HG03575 (cell line): ENCODE data around the gene KLHL21.

Experiments used
- ATAC-seq: cut with Tn5 transposase; IDR thresholded peaks from one replicate; pipeline ENCODE4 v1.9.1; 2021; ENCODE audit not compliant: unreplicated experiment, insufficient number of reproducible peaks, low FRiP score; ENCODE audit errors: extremely low read depth

Gene KLHL21

DNA sequence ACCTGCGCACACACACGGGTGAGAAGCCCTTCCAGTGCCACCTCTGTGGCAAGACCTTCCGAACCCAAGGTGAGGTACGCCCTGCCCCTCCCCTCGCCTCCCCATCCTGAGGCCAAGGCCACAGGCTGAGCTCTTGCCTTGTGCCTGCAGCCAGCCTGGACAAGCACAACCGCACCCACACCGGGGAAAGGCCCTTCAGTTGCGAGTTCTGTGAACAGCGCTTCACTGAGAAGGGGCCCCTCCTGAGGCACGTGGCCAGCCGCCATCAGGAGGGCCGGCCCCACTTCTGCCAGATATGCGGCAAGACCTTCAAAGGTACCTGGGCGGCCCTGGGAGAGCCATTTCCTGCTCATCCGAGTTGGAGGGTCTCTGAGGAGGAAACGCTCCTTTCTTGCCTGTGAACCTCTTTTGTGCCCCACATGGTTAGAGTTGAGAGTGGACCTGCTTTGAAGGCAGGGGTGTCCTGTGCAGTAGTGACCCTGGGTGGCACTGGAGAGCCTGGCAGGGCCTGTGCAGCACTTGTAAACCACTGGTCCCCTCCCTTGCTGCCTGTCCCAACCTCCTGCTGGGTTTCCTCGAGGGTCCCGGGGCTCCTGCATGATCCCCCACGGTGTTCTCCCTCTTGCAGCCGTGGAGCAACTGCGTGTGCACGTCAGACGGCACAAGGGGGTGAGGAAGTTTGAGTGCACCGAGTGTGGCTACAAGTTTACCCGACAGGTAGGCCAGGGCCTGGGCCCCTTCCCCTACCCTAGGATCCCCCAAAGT, 14.4 kb downstream of the KLHL21 start:
- no peak for ATAC-seq

DNA sequence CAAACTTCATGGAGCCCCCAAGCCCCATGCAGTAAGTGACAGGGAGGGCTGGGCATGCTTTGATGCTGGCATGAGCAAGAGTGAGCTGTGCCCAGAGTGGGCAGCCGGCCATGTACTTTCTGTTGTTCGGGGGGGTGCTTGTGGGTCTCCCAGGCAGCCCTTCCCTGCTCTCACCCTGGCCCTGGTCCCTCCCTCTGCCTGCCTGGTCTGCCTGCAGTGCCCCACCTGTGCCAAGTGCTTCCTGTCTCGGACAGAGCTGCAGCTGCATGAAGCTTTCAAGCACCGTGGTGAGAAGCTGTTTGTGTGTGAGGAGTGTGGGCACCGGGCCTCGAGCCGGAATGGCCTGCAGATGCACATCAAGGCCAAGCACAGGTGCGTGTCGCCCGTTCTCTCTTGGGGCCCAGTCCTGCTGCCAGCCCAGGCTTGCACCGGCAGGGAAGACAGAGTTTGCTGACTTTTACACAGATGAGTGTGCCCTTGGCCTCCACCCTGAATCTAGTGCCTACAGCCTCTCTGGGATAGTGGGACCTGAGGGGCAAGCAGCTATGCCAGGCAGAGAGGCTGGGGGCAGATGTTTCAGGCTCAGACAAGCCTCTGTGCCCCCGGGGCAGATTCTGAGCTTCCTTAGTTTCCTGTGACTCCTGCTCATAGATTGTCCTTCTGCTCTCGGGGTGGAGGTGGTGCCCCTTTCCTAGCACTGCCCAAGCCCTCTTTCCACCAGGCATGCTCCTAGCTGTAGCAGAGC, 15.2 kb downstream of the KLHL21 start:
- no peak for ATAC-seq

DNA sequence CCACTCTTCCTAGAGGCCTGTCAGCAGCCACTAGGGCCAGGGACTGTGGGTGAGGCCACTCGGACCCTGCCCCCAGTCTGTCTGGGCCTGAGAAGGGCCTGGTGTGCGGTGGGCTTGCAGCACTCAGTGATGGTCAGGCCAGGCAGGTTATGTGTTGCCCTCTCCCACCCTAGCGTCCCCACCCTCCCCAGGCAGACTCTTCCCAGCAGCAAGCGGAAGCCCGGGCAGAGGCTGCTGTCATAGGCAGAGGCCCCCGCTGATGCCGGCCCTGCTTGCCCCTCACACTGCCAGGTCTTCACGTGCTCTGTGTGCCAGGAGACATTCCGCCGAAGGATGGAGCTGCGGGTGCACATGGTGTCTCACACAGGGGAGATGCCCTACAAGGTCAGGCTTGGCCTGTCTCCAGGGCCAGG, 16.3 kb downstream of the KLHL21 start:
- ATAC-seq, result no peak

DNA sequence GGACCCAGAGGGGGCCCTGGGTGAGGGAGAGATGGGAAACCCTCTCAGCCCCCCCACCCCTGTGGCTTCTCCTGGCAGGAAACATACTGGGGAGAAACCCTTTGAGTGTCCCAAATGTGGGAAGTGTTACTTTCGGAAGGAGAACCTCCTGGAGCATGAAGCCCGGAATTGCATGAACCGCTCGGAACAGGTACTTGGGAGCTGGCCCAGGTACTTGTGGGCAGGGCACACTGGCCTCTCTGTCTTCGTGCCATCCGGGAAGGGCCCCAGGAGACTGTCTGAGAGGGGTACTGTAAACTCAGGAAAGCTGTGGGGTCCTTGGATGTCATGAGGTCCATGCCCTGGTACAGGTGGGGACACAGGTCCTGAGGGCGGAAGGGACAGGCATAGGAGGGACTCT, 16.8 kb downstream of the KLHL21 start:
- ATAC-seq, result no peak

DNA sequence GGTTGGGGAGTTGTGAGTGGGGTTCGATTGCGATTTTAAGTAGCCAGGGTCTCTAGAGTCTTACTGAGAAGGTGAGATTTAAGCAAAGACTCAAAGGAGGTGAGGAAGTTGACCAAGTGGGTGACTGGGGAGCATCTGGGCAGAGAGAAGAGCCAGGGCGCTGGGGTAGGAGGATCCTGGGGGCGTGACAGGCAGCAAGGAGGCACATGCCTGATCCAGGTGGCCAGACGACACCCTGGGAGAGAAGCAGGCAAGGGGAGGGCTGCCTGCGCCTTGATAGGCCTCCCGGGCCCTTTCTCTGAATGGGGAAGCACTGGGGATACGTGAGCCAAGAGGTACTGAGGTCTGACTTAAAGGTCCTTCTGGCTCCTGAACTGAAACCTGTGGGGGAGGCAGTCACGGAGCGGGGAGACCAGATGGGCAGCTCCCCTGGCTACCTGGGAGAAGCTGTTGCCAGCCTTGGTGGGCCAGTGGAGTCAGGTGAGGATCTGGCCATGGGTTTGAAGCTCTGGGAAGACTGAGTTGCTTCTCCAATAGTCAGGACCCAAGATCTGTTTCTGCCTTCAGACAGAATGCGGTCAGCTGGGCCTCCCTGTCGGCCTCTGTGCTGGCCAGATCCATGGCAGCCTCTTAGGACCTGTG, 17.5 kb downstream of the KLHL21 start:
- no peak for ATAC-seq

DNA sequence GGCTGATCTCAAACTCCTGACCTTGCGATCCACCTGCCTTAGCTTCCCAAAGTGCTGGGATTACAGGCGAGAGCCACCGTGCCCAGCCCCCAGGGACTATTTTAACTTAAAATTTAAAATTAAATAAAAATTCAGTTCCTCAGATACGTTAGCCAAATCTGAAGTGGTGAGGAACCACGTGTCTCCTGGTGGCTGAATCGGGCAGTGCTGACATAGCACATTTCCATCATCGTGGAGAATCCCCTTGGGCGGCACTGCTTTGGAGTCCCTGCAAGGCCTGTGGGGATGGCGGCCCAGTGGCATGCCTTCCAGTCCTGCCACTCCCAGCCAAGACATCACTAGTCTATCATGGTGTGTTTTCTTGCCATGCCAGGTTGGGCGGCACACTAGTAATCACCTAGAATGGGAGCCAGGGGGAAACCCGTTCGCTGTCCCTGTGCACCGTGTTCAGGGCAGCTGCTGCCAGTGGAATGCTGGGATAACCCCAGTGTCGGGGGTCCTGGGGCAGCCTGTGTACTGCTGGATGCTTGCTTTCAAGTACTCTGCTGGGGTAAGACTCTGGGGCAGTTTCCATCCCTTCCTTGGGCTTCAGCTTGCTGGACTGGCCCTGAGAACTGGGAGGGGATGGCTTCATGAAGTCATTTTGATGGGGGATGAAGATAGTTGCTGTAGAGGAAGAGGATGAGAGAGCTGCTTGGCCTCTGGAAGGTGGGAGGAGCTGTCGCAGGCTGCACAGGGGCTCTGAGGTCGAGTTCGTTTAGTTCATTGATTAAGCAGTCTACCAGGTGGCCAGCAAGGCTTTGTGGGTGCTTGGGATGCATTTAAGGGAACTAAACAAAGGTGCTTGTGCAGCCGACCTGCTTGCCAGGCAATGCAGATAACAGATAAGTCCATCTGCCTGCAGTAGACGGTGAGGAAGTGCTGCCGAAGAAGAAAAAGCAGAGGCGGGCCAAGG, 18.3 kb downstream of the KLHL21 start:
- ATAC-seq, result no peak

DNA sequence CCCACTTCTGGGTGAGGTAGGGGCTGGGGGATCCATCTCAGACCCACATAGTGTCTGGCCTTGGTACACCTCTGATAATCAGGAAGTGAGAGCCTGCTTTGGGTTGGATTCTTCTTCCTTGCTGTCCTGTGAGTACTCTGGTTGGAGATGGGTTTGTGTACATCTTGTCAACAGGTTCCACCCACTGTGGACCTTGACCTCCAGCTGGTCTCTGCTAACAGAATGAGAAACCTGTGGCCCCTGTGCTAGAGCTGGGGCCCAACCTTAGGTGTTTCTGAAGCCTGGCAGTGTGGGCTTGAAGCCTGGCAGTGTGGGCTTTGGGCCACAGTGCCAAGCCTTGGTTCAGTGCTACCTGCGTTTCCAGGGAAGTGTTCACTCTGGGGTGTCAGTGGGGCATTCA, 20.3 kb downstream of the KLHL21 start:
- no peak for ATAC-seq

DNA sequence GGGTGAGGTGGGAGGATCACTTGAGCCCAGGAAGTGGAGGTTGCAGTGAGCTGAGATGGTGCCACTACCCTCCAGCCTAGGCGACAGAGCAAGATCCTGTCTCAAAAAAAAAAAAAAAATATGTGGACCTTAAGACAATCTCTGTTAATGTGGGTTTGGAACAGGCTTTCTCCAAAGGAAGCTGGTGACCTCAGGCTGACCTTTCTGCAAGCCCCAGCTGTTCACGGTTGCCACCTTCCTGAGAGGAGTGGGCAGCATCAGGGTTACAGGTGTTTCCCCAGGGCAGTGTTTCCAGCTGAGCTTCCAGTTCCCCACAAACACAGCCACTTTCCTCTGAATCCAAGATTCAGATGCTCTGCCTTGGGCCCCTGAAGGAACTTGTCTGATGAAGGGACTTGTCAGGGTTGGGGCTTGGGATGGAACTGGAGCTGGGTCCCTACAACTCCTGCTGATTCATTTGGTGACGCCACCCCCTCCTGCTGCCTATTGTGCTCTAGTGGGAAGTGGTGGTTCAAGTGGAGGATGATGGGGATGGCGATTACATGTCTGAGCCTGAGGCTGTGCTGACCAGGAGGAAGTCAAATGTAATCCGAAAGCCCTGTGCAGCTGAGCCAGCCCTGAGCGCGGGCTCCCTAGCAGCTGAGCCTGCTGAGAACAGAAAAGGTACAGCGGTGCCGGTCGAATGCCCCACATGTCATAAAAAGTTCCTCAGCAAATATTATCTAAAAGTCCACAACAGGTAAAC, 20.9 kb downstream of the KLHL21 start:
- no peak for ATAC-seq

DNA sequence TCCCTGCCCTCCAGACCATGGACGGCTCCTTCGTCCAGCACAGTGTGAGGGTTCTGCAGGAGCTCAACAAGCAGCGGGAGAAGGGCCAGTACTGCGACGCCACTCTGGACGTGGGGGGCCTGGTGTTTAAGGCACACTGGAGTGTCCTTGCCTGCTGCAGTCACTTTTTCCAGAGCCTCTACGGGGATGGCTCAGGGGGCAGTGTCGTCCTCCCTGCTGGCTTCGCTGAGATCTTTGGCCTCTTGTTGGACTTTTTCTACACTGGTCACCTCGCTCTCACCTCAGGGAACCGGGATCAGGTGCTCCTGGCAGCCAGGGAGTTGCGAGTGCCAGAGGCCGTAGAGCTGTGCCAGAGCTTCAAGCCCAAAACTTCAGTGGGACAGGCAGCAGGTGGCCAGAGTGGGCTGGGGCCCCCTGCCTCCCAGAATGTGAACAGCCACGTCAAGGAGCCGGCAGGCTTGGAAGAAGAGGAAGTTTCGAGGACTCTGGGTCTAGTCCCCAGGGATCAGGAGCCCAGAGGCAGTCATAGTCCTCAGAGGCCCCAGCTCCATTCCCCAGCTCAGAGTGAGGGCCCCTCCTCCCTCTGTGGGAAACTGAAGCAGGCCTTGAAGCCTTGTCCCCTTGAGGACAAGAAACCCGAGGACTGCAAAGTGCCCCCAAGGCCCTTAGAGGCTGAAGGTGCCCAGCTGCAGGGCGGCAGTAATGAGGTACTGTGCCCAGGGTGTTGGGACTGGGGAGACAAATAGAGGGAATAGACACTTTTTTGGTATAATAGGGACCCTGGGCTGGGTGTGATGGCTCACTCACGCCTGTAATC, 21.9 kb downstream of the KLHL21 start:
- ATAC-seq, result no peak

DNA sequence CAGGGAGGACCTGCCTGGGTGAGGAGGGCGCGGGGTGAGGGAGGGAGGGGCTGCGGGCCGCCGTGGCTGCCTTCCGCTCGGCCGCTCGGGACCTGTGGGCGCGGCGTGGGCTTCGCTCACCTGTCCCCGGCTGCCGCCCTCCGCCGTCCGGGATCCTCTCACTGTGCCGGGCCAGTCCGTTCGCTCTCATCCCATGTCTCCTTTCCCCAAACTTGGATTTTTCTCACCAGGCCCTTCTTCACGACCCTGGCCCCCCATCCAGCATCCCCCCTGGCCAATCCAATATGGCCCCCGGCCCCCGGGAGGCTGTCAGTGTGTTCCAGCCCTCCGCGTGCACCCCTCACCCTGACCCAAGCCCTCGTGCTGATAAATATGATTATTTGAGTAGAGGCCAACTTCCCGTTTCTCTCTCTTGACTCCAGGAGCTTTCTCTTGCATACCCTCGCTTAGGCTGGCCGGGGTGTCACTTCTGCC, 22.5 kb downstream of the KLHL21 start:
- no peak for ATAC-seq

DNA sequence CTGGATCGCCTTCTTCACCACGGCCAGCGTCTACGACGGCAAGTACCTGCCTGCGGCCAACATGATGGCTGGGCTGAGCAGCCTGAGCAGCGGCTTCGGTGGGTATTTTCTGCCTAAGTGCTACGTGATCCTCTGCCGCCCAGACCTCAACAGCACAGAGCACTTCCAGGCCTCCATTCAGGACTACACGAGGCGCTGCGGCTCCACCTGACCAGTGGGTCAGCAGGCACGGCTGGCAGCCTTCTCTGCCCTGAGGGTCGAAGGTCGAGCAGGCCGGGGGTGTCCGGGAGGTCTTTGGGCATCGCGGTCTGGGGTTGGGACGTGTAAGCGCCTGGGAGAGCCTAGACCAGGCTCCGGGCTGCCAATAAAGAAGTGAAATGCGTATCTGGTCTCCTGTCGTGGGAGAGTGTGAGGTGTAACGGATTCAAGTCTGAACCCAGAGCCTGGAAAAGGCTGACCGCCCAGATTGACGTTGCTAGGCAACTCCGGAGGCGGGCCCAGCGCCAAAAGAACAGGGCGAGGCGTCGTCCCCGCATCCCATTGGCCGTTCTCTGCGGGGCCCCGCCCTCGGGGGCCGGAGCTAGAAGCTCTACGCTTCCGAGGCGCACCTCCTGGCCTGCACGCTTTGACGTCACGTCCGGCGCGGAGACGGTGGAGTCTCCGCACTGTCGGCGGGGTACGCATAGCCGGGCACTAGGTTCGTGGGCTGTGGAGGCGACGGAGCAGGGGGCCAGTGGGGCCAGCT, 23.1 kb downstream of the KLHL21 start, which contains the start of gene ZBTB48:
ZBTB48 (plus strand) TSS at position 621 of the 745 bp plus-strand sequence. CDS start 616 bp downstream, outside the sequence.
- peak; percentile 42 for ATAC-seq

DNA sequence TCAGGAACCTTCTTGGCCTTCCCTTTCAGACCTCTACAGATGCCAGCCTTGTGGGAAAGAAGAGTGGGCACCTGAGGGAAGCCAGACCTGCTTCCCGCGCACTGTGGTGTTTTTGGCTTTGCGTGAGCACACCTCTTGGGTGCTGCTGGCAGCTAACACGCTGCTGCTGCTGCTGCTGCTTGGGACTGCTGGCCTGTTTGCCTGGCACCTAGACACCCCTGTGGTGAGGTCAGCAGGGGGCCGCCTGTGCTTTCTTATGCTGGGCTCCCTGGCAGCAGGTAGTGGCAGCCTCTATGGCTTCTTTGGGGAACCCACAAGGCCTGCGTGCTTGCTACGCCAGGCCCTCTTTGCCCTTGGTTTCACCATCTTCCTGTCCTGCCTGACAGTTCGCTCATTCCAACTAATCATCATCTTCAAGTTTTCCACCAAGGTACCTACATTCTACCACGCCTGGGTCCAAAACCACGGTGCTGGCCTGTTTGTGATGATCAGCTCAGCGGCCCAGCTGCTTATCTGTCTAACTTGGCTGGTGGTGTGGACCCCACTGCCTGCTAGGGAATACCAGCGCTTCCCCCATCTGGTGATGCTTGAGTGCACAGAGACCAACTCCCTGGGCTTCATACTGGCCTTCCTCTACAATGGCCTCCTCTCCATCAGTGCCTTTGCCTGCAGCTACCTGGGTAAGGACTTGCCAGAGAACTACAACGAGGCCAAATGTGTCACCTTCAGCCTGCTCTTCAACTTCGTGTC, 23.9 kb downstream of the KLHL21 start:
- no peak for ATAC-seq

DNA sequence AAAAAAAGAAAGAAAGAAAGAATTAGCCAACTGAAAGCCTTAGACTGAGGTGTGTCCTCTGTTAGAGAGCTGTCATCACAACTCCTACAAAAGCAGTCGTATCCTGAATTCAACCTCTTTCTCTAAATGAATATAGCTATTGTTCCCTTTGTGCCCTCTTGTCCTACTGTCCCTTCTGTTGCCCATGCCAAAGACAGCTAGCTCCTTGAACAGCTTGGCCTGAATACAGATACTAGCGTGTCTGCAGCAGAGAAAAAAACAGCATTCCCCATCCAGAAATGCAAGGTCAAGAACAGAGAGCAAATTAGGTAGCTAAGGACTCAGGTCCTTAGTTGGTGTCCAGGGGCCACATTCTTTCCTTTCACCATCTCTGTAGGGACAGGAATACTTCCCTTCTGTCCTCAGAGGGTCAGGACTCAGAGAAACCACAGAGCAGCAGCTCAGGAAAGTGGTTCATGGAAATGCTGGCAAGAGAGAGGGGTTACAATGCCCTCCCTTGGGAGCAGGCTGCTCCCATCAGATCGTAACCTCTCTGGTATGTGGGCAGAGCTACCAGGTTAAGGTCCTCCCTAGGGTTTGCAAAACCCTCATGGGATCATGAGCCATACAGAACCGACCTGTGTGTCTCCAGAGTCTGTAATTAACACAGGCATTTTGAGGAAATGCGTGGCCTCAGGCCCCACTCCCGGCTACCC, 24.7 kb downstream of the KLHL21 start:
- no peak for ATAC-seq

DNA sequence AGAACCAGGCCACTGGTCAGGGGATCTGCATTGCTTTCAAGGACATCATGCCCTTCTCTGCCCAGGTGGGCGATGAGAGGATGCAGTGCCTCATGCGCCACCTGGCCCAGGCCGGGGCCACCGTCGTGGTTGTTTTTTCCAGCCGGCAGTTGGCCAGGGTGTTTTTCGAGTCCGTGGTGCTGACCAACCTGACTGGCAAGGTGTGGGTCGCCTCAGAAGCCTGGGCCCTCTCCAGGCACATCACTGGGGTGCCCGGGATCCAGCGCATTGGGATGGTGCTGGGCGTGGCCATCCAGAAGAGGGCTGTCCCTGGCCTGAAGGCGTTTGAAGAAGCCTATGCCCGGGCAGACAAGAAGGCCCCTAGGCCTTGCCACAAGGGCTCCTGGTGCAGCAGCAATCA, 27.9 kb downstream of the KLHL21 start:
- ATAC-seq, result no peak

DNA sequence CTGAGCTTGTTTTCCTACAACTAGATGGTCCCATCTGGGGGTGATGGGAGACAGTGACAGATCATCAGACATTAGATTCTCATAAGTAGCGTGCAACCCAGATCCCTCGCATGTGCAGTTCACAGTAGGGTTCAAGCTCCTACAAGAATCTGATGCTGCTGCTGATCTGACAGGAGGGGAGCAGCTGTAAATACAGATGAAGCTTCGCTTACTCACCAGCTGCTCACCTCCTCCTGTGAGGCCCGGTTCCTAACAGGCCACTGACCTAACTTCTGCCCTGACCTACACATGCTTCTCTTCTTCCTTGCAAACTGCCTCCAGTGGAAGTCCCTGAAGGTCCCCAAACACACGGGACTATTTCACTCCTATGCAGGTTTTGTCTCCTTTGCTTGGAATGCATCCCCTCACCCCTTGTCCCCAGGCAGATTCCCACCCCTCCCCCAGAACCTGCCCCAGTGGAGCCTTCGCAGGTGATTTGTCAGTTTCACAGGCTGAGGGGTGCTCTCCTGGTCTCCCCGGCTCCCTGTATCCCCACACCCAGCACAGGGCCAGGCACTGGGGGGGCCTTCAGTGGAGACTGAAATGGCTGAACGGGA, 28.5 kb downstream of the KLHL21 start:
- ATAC-seq, result no peak
